Measurements from ENCODE around the gene MX2.

Gene MX2

GRCh38 chr21:41342035-41342434 lies 19.8 kb upstream of the MX2 start:
- H3K36me3 ChIP-seq (ENCODE audit: low read depth): no peaks in the 10 kb centered on the region
- TF ChIP-seq CTCF (IDR thresholded peaks at IDR 0.05; ENCODE audit: poor library complexity, severe bottlenecking): no peak
- peaks cover 2% of the 10 kb centered on the region for H3K27me3 ChIP-seq (ENCODE audit: insufficient read depth, poor library complexity, severe bottlenecking)
- ATAC-seq (ENCODE audit: low read depth) (no peak), DNase-seq (ENCODE audit: low spot score) (no peak)
- H3K4me1 ChIP-seq (ENCODE audit: insufficient read depth, poor library complexity, severe bottlenecking): no peaks in the 10 kb centered on the region
- H3K4me3 ChIP-seq (ENCODE audit: severe bottlenecking): no peak overlapping the region
- H3K9me3 ChIP-seq (ENCODE audit: severe bottlenecking): peaks cover 4% of the 10 kb centered on the region
- H3K27ac ChIP-seq (ENCODE audit: poor library complexity, severe bottlenecking): no peak overlapping the region

GRCh38 chr21:41344146-41344545 lies 17.7 kb upstream of the MX2 start:
- no peak overlapping the region for H3K27ac ChIP-seq (ENCODE audit: poor library complexity, severe bottlenecking)
- peaks cover 4% of the 10 kb centered on the region for H3K9me3 ChIP-seq (ENCODE audit: severe bottlenecking)
- no peak for DNase-seq (ENCODE audit: low spot score)
- TF ChIP-seq CTCF (IDR thresholded peaks at IDR 0.05; ENCODE audit: poor library complexity, severe bottlenecking): no peak
- no peak overlapping the region for H3K4me3 ChIP-seq (ENCODE audit: severe bottlenecking)
- H3K36me3 ChIP-seq (ENCODE audit: low read depth): no peaks in the 10 kb centered on the region
- H3K27me3 ChIP-seq (ENCODE audit: insufficient read depth, poor library complexity, severe bottlenecking): peaks cover 2% of the 10 kb centered on the region
- H3K4me1 ChIP-seq (ENCODE audit: insufficient read depth, poor library complexity, severe bottlenecking): no peaks in the 10 kb centered on the region
- no peak for ATAC-seq (ENCODE audit: low read depth)

- TF ChIP-seq CTCF (IDR thresholded peaks at IDR 0.05; ENCODE audit: poor library complexity, severe bottlenecking): no peak
- Histone ChIP-seq H3K4me1 (ENCODE audit: insufficient read depth, poor library complexity, severe bottlenecking) (no peaks in the 10 kb centered on the region), H3K27ac (ENCODE audit: poor library complexity, severe bottlenecking) (no peak overlapping the region), H3K9me3 (ENCODE audit: severe bottlenecking) (peaks cover 4% of the 10 kb centered on the region), H3K4me3 (ENCODE audit: severe bottlenecking) (no peak overlapping the region), H3K36me3 (ENCODE audit: low read depth) (no peaks in the 10 kb centered on the region), H3K27me3 (ENCODE audit: insufficient read depth, poor library complexity, severe bottlenecking) (peaks cover 2% of the 10 kb centered on the region)
- ATAC-seq (ENCODE audit: low read depth): no peak
- DNase-seq (ENCODE audit: low spot score): no peak
Observed at GRCh38 chr21:41345356-41345755, 16.5 kb upstream of the MX2 start.

GRCh38 chr21:41345934-41346685 lies 15.7 kb upstream of the MX2 start:
- DNase-seq (ENCODE audit: low spot score): no peak
- Histone ChIP-seq H3K36me3 (ENCODE audit: low read depth) (no peaks in the 10 kb centered on the region), H3K9me3 (ENCODE audit: severe bottlenecking) (peaks cover 4% of the 10 kb centered on the region), H3K4me1 (ENCODE audit: insufficient read depth, poor library complexity, severe bottlenecking) (no peaks in the 10 kb centered on the region), H3K27me3 (ENCODE audit: insufficient read depth, poor library complexity, severe bottlenecking) (peaks cover 2% of the 10 kb centered on the region), H3K4me3 (ENCODE audit: severe bottlenecking) (no peak overlapping the region), H3K27ac (ENCODE audit: poor library complexity, severe bottlenecking) (no peak overlapping the region)
- no peak for TF ChIP-seq CTCF (IDR thresholded peaks at IDR 0.05; ENCODE audit: poor library complexity, severe bottlenecking)
- peak; percentile 73 for ATAC-seq (ENCODE audit: low read depth)

GRCh38 chr21:41346758-41347157 lies 15.1 kb upstream of the MX2 start:
- no peak for ATAC-seq (ENCODE audit: low read depth)
- DNase-seq (ENCODE audit: low spot score): no peak
- TF ChIP-seq CTCF (IDR thresholded peaks at IDR 0.05; ENCODE audit: poor library complexity, severe bottlenecking): no peak
- Histone ChIP-seq H3K9me3 (ENCODE audit: severe bottlenecking) (peaks cover 4% of the 10 kb centered on the region), H3K4me3 (ENCODE audit: severe bottlenecking) (no peak overlapping the region), H3K36me3 (ENCODE audit: low read depth) (no peaks in the 10 kb centered on the region), H3K27me3 (ENCODE audit: insufficient read depth, poor library complexity, severe bottlenecking) (peaks cover 2% of the 10 kb centered on the region), H3K27ac (ENCODE audit: poor library complexity, severe bottlenecking) (no peak overlapping the region), H3K4me1 (ENCODE audit: insufficient read depth, poor library complexity, severe bottlenecking) (no peaks in the 10 kb centered on the region)
